Keratinocyte (primary cell): ENCODE data around the gene KASH5. TPM values are rescaled to one million over a fixed set of nuclear protein-coding genes. Genes with fewer than 3 reads are reported as not detected.

ENCODE experiments used
- DNase-seq: peaks from one replicate; pipeline ENCODE4 v3.0.0-alpha.2; 2011; ENCODE audit warnings: low read depth, missing footprints, low spot score
- FAIRE-seq: peaks from 2 replicates; lab custom pipeline; 2011; peaks lifted over from hg19 to GRCh38; lab: Jason Lieb, UNC
- H2AFZ ChIP-seq: 2 replicates; pipeline ENCODE4 v1.6.0; 2012; ENCODE audit warnings: low read length, control low read depth, inconsistent platforms; ENCODE audit not compliant: control insufficient read depth
- H3K27ac ChIP-seq: 2 replicates; pipeline ENCODE4 v1.5.1; 2011; ENCODE audit warnings: low read length; ENCODE audit not compliant: control insufficient read depth, insufficient read depth
- H3K27me3 ChIP-seq: 3 replicates; pipeline ENCODE4 v1.6.0; 2011; ENCODE audit warnings: low read length; ENCODE audit not compliant: control insufficient read depth, insufficient read depth; ENCODE audit errors: extremely low read depth
- H3K36me3 ChIP-seq, 2 experiments: 2 replicates in 1 of 2; 3 replicates in 1 of 2; pipeline ENCODE4 v1.5.1; 2011; ENCODE audit warnings: low read length in 2 of 2, mild to moderate bottlenecking in 1 of 2; ENCODE audit not compliant: control insufficient read depth in 2 of 2, insufficient read depth in 2 of 2; ENCODE audit errors: extremely low read depth in 1 of 2
- H3K4me1 ChIP-seq: 3 replicates; pipeline ENCODE4 v1.5.1; 2011; ENCODE audit warnings: low read length; ENCODE audit not compliant: control insufficient read depth, insufficient read depth; ENCODE audit errors: extremely low read depth
- H3K4me2 ChIP-seq: 3 replicates; pipeline ENCODE4 v1.6.0; 2011; ENCODE audit warnings: low read depth, low read length; ENCODE audit not compliant: control insufficient read depth, insufficient read depth; ENCODE audit errors: extremely low read depth
- H3K4me3 ChIP-seq, 3 experiments: fragments of 200-600 bp in 1 of 3; sonication (generic) in 1 of 3; 2 replicates in 2 of 3; 3 replicates in 1 of 3; pipeline ENCODE4 v1.5.1; 2011 to 2016; ENCODE audit warnings: low read length in 3 of 3, mild to moderate bottlenecking in 3 of 3, control low read depth in 2 of 3, inconsistent platforms in 1 of 3, low read depth in 1 of 3, mixed read lengths in 1 of 3, mixed run types in 1 of 3, moderate library complexity in 1 of 3; ENCODE audit not compliant: control insufficient read depth in 2 of 3, insufficient read depth in 2 of 3; ENCODE audit errors: extremely low read depth in 1 of 3
- H3K79me2 ChIP-seq: 2 replicates; pipeline ENCODE4 v1.6.0; 2012; ENCODE audit warnings: low read length; ENCODE audit not compliant: control insufficient read depth, insufficient read depth
- H3K9ac ChIP-seq: 3 replicates; pipeline ENCODE4 v1.6.0; 2011; ENCODE audit warnings: low read length; ENCODE audit not compliant: control insufficient read depth, insufficient read depth; ENCODE audit errors: extremely low read depth
- H3K9me1 ChIP-seq: 3 replicates; pipeline ENCODE4 v1.6.0; 2011; ENCODE audit warnings: low read length; ENCODE audit not compliant: control insufficient read depth, insufficient read depth; ENCODE audit errors: extremely low read depth
- H3K9me3 ChIP-seq: 2 replicates; pipeline ENCODE4 v1.5.1; 2012; ENCODE audit warnings: low read depth, low read length; ENCODE audit not compliant: control insufficient read depth
- H4K20me1 ChIP-seq: 3 replicates; pipeline ENCODE4 v1.6.0; 2011; ENCODE audit warnings: low read length; ENCODE audit not compliant: control insufficient read depth, insufficient read depth; ENCODE audit errors: extremely low read depth
- EZH2 ChIP-seq: IDR thresholded peaks from one replicate; pipeline ENCODE4 v1.6.1; 2012; ENCODE audit warnings: inconsistent platforms, mild to moderate bottlenecking, low read length, moderate library complexity
- dilution Hi-C: fragments of 300-500 bp; cut with MboI; formaldehyde crosslinking; loops from one replicate; pipeline ENCODE4 v1.7.0; 2020; ENCODE audit warnings: low sequenced_read_pairs; ENCODE audit not compliant: extremely low pct_ligation_motif_present
- polyA plus RNA-seq, 5 experiments: library from polyadenylated mRNA; depleted of rRNA in 3 of 5; stranded (reverse) in 3 of 5; stranded (forward) in 1 of 5; unstranded in 1 of 5; fragments of >200 nt; gene quantifications; 1 replicate in 1 of 5; 2 replicates in 3 of 5; 3 replicates in 1 of 5; pipeline versions ENCODE4 v1.2.1 to v1.2.3, GENCODE V29; 2011 to 2012; ENCODE audit warnings: missing spikeins in 2 of 5, low read depth in 1 of 5, low replicate concordance in 1 of 5
- TF ChIP-seq, protein P1 (sequence below), 3 experiments: IDR thresholded peaks in 1 of 3; conservative IDR thresholded peaks in 1 of 3; optimal IDR thresholded peaks in 1 of 3; 2 replicates in 2 of 3; 3 replicates in 1 of 3; pipeline versions ENCODE3 to v1.5.1; 2011; ENCODE audit warnings: low read length in 3 of 3, mild to moderate bottlenecking in 3 of 3, moderate library complexity in 2 of 3, control low read depth in 1 of 3, inconsistent platforms in 1 of 3; ENCODE audit not compliant: insufficient read depth in 2 of 3; ENCODE audit errors: extremely low read depth in 1 of 3

KASH5 gene
- polyA plus RNA-seq, 1 donor (not counting 4 experiments of a cell fraction or from before 2014, with no cell fraction given), result not detected

GRCh38 chr19:49414256-49414655 is 26.2 kb downstream of the KASH5 start:
- no peak for FAIRE-seq

DNA sequence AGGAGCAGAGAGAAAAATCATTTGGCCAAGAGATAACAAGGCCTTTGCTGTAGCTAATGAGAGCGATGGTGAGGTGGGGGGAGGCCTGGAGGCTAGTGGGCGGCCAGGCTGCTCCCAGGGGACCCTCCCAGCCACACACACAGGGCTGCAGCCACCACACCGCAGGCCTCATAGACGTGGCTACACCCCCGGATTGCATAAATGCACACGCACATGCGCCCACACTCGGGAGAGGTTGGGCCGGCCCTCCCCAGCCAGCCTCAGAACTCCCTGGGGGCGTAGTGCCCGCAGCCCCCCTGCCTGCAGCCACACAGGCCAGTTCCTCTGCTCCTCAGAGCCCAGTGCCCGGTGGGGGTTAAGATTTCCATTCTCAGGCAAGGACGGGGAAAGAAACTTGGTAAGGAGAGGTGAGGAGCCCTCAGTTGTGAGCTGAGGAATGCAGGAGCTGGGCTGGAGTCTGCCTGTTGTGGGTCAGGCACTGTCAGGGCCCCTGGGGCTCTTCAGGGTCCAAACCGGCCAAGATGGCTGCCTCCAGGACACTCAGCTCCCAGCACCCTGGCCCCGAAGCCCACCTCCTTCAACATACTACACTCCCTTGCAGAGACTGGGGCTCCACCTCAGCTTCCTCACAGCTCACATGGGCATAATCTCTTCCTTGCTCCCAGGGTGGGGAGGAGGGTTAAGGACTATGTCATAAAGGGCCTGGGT is 27.2 kb downstream of the KASH5 start:
- H3K27me3 ChIP-seq, result peaks cover 20% of the 10 kb centered on the region
- TF ChIP-seq, protein P1, sequence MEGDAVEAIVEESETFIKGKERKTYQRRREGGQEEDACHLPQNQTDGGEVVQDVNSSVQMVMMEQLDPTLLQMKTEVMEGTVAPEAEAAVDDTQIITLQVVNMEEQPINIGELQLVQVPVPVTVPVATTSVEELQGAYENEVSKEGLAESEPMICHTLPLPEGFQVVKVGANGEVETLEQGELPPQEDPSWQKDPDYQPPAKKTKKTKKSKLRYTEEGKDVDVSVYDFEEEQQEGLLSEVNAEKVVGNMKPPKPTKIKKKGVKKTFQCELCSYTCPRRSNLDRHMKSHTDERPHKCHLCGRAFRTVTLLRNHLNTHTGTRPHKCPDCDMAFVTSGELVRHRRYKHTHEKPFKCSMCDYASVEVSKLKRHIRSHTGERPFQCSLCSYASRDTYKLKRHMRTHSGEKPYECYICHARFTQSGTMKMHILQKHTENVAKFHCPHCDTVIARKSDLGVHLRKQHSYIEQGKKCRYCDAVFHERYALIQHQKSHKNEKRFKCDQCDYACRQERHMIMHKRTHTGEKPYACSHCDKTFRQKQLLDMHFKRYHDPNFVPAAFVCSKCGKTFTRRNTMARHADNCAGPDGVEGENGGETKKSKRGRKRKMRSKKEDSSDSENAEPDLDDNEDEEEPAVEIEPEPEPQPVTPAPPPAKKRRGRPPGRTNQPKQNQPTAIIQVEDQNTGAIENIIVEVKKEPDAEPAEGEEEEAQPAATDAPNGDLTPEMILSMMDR (optimal IDR thresholded peaks at IDR 0.05 in 1 of 3, IDR thresholded peaks at IDR 0.05 in 1 of 3, conservative IDR thresholded peaks at IDR 0.05 in 1 of 3; ENCODE audit: extremely low read depth in 1 of 3, insufficient read depth in 2 of 3, low read length in 3 of 3), result no peak
- no peak for TF ChIP-seq EZH2
- H3K4me2 ChIP-seq, result no peak overlapping the region
- no peaks in the 10 kb centered on the region for H3K9me3 ChIP-seq
- no peaks in the 10 kb centered on the region for H3K79me2 ChIP-seq
- no peaks in the 10 kb centered on the region for H4K20me1 ChIP-seq
- no peak for DNase-seq
- H3K36me3 ChIP-seq, result no peaks in the 10 kb centered on the region
- no peak overlapping the region for H3K9ac ChIP-seq
- H3K4me3 ChIP-seq, result no peak overlapping the region
- H2AFZ ChIP-seq, result no peak overlapping the region
- no peak for FAIRE-seq
- dilution Hi-C loops, result no loop called here
- H3K9me1 ChIP-seq, result no peaks in the 10 kb centered on the region
- H3K4me1 ChIP-seq, result no peaks in the 10 kb centered on the region
- H3K27ac ChIP-seq, result no peak overlapping the region

More at GRCh38 chr19:49414256-49414655, 26.2 kb downstream of the KASH5 start:
- H3K79me2 ChIP-seq, result no peaks in the 10 kb centered on the region
- no peak overlapping the region for H3K27ac ChIP-seq
- dilution Hi-C loops, result no loop called here
- no peaks in the 10 kb centered on the region for H4K20me1 ChIP-seq
- H3K9ac ChIP-seq, result no peak overlapping the region
- H3K27me3 ChIP-seq, result peaks cover 11% of the 10 kb centered on the region
- H2AFZ ChIP-seq, result no peak overlapping the region
- no peaks in the 10 kb centered on the region for H3K36me3 ChIP-seq
- peaks cover 2% of the 10 kb centered on the region for H3K4me1 ChIP-seq
- H3K4me3 ChIP-seq, result no peak overlapping the region
- no peaks in the 10 kb centered on the region for H3K9me1 ChIP-seq
- no peak for TF ChIP-seq EZH2
- no peaks in the 10 kb centered on the region for H3K9me3 ChIP-seq
- H3K4me2 ChIP-seq, result no peak overlapping the region
- DNase-seq, result no peak
